ENCODE measurements around the gene BORCS6. TPM values are rescaled to one million over a fixed set of nuclear protein-coding genes. Genes with fewer than 3 reads are reported as not detected.

BORCS6 gene
- total and polyA plus RNA-seq, 2 donors from 2014 or later: 8.6 to 15.4 TPM

DNA sequence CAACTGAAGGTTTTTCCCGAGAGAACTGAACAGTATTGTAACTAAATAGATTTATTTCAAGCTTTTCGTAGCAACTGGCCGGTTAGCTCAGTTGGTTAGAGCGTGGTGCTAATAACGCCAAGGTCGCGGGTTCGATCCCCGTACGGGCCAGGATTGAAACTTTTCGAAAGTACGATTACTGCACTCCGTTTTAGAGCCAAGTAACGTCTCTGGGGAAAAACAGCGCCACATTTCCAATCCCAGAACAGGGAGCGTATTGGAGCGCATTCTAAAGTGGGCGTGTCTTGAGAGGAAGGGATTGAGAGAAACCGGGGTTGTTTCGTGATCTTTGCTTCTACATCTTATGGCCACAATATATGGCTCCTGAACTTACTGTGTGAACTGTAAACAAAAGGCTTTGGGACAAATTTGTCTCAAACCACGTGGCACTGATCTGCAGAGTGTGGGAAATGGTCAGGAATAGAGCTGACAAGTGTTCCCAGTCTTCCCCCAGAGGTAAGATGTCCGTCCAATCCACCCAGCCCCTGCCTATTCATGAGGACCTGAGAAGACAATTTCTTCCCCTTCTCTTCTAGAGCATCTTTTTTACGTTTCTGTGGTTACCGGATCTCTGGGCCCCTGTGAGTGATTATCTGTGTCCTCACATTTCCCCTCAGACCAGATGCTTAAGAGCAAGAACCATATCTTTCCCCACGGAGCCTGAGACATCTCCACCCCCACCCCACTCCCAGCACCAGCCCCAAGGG is 2.3 kb downstream of the BORCS6 start:
- intact Hi-C loops (cut with DNase I): loop anchor here (10.0 kb wide), 1 partner anchor 63 kb away; the partner anchor contains the start of gene HES7
- Histone ChIP-seq H3K27me3 (ENCODE audit: control insufficient read depth, insufficient read depth, low read length) (no peaks in the 10 kb centered on the region), H3K9ac (ENCODE audit: low read length in 3 of 3) (peak overlapping the region in 2 of 3 donors; percentile 94 to 99), H3K27ac (ENCODE audit: low read depth in 2 of 2, low read length in 2 of 2) (peak overlapping the region; percentile 89 to 99), H3K4me1 (ENCODE audit: control insufficient read depth in 2 of 3, insufficient read depth in 2 of 3, low read depth in 1 of 3, low read length in 3 of 3) (peaks cover 8 to 35% (median 18%) of the 10 kb centered on the region in 3 donors), H3K4me3 (ENCODE audit: low read length in 3 of 3) (peak overlapping the region; percentile 90 to 99 (median 95)), H3K36me3 (ENCODE audit: control insufficient read depth in 2 of 3, insufficient read depth in 3 of 3, low read length in 3 of 3) (no peaks in the 10 kb centered on the region), H3K9me3 (ENCODE audit: control insufficient read depth in 2 of 3, insufficient read depth in 1 of 3, low read length in 3 of 3) (no peaks in the 10 kb centered on the region)
- FAIRE-seq: peak; percentile 91
- TF ChIP-seq, protein P1, sequence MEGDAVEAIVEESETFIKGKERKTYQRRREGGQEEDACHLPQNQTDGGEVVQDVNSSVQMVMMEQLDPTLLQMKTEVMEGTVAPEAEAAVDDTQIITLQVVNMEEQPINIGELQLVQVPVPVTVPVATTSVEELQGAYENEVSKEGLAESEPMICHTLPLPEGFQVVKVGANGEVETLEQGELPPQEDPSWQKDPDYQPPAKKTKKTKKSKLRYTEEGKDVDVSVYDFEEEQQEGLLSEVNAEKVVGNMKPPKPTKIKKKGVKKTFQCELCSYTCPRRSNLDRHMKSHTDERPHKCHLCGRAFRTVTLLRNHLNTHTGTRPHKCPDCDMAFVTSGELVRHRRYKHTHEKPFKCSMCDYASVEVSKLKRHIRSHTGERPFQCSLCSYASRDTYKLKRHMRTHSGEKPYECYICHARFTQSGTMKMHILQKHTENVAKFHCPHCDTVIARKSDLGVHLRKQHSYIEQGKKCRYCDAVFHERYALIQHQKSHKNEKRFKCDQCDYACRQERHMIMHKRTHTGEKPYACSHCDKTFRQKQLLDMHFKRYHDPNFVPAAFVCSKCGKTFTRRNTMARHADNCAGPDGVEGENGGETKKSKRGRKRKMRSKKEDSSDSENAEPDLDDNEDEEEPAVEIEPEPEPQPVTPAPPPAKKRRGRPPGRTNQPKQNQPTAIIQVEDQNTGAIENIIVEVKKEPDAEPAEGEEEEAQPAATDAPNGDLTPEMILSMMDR (IDR thresholded peaks at IDR 0.05; ENCODE audit: borderline replicate concordance, extremely low read depth, insufficient read depth): peak; percentile 16
- peak; percentile 95 to 98 (median 96) for DNase-seq

DNA sequence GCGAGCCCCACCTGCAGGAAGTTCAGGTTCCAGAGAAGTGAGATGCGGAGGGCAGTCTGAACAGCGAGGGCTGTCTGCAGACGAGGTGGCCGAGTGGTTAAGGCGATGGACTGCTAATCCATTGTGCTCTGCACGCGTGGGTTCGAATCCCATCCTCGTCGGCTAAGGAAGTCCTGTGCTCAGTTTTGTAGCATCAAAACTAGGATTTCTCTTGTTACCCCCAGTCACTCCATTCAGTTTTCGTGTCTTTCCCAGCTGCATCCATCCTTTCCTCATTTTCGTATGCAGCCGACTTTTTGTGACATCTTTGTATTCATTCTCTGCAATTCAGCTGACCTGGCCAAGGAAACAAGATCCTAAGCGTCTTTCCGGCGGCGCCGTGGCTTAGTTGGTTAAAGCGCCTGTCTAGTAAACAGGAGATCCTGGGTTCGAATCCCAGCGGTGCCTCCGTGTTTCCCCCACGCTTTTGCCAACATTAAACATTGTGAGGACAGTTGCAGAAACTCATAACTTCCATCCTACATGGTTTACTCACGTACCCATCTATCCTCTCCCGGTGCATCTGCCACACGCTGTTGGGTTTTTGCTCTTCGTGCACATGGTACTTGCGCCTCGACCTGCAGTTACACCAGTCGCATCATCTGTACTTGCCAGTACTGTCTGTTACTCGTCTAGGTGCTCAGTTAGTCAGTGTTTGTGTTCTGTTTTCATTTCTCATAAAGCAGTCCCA is 3.0 kb downstream of the BORCS6 start:
- H3K9ac ChIP-seq (ENCODE audit: low read length in 3 of 3): peak overlapping the region; percentile 94 to 99 (median 98)
- no peaks in the 10 kb centered on the region for H3K9me3 ChIP-seq (ENCODE audit: control insufficient read depth in 2 of 3, insufficient read depth in 1 of 3, low read length in 3 of 3)
- peak; percentile 96 to 99 (median 98) for DNase-seq
- H3K27ac ChIP-seq (ENCODE audit: low read depth in 2 of 2, low read length in 2 of 2): peak overlapping the region; percentile 89 to 99
- peak overlapping the region; percentile 90 to 99 (median 95) for H3K4me3 ChIP-seq (ENCODE audit: low read length in 3 of 3)
- H3K4me1 ChIP-seq (ENCODE audit: control insufficient read depth in 2 of 3, insufficient read depth in 2 of 3, low read depth in 1 of 3, low read length in 3 of 3): peaks cover 8 to 28% (median 16%) of the 10 kb centered on the region in 3 donors
- TF ChIP-seq, protein P1 (IDR thresholded peaks at IDR 0.05; ENCODE audit: borderline replicate concordance, extremely low read depth, insufficient read depth): peak; percentile 38
- intact Hi-C loops (cut with DNase I): loop anchor here (10.0 kb wide), 1 partner anchor 62 kb away; the partner anchor contains the start of gene HES7
- H3K36me3 ChIP-seq (ENCODE audit: control insufficient read depth in 2 of 3, insufficient read depth in 3 of 3, low read length in 3 of 3): no peaks in the 10 kb centered on the region
- FAIRE-seq: no peak
- no peaks in the 10 kb centered on the region for H3K27me3 ChIP-seq (ENCODE audit: control insufficient read depth, insufficient read depth, low read length)

DNA sequence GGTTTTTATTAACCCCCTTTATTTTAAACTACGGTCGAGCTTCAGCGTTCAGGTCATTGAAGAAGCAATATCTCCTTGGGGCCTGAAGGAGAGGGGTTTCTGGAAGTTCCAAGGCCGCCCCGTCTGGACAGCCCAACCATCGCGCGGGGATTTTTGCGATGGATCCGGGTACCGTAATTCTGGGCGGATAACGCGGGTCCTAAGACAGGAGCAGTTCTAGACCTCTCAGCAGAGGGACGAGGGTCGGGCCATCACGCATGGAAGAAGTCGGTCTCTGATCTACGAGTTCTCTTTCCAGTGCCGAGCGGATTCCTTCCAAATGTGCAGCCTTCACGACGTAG is 3.6 kb downstream of the BORCS6 start:
- no peaks in the 10 kb centered on the region for H3K27me3 ChIP-seq (ENCODE audit: control insufficient read depth, insufficient read depth, low read length)
- peaks cover 8 to 25% (median 16%) of the 10 kb centered on the region in 3 donors for H3K4me1 ChIP-seq (ENCODE audit: control insufficient read depth in 2 of 3, insufficient read depth in 2 of 3, low read depth in 1 of 3, low read length in 3 of 3)
- H3K9ac ChIP-seq (ENCODE audit: low read length in 3 of 3): peak overlapping the region; percentile 94 to 99 (median 98)
- no peaks in the 10 kb centered on the region for H3K9me3 ChIP-seq (ENCODE audit: control insufficient read depth in 2 of 3, insufficient read depth in 1 of 3, low read length in 3 of 3)
- intact Hi-C loops (cut with DNase I): loop anchor here (10.0 kb wide), 1 partner anchor 62 kb away; the partner anchor contains the start of gene HES7
- TF ChIP-seq, protein P1 (IDR thresholded peaks at IDR 0.05; ENCODE audit: borderline replicate concordance, extremely low read depth, insufficient read depth): no peak
- no peak for FAIRE-seq
- DNase-seq: no peak
- H3K36me3 ChIP-seq (ENCODE audit: control insufficient read depth in 2 of 3, insufficient read depth in 3 of 3, low read length in 3 of 3): no peaks in the 10 kb centered on the region
- H3K27ac ChIP-seq (ENCODE audit: low read depth in 2 of 2, low read length in 2 of 2): peak overlapping the region; percentile 89 to 99
- H3K4me3 ChIP-seq (ENCODE audit: low read length in 3 of 3): peak overlapping the region; percentile 90 to 99 (median 95)

All from kidney (tissue), 14 donors.